HCT116 (cell line): Measurements from ENCODE around the gene PFDN4. TPM values are rescaled to one million over a fixed set of nuclear protein-coding genes. Genes with fewer than 3 reads are reported as not detected.
"Not testable (repeated sequence)": the region's sequence is repeated elsewhere in the genome, so short reads cannot be mapped to it uniquely, and the experiment has no call there.

Experiments
- ATAC-seq: fragments of 200-7000 bp; cut with Tn5 transposase; 2 replicates; pipeline ENCODE4 v1.9.1; 2020; ENCODE audit warnings: mild to moderate bottlenecking, moderate library complexity
- BruUV-seq: library from RNA; stranded (reverse); fragments of 400-500 nt; replicated peaks from 2 replicates; lab custom pipeline; 2021; lab: Mats Ljungman, UMichigan
- CTCF ChIA-PET: fragments of 300-600 bp; sonication (Branson Sonifier 250); formaldehyde crosslinking; loops from one replicate; lab custom pipeline; 2021; ENCODE audit warnings: antibody characterized with exemption; lab: Charles Lee
- POLR2A ChIA-PET: fragments of 300-600, 350-600 bp; sonication (Branson Sonifier 250); formaldehyde crosslinking; loops from one replicate; lab custom pipeline; 2021; ENCODE audit warnings: antibody characterized with exemption; lab: Charles Lee
- RAD21 ChIA-PET, 2 experiments: fragments of 300-600 bp; sonication (Branson Sonifier 250); formaldehyde crosslinking; loops; one replicate each; lab custom pipeline; 2023; ENCODE audit warnings: low total read pairs in 2 of 2; ENCODE audit not compliant: uncharacterized antibody in 2 of 2, unreplicated experiment in 2 of 2, low non-redundant PET in 1 of 2; lab: Charles Lee
- DNase-seq: peaks from one replicate; pipeline ENCODE4 v3.0.0-alpha.2; 2010; ENCODE audit warnings: low read depth, low spot score
- H2AFZ ChIP-seq: fragments of 200-600 bp; shearing (Covaris generic), sonication (generic); 2 replicates; pipeline ENCODE4 v1.6.1; 2017; ENCODE audit warnings: low read depth, mixed run types, mixed read lengths, antibody characterized with exemption, low read length; ENCODE audit not compliant: poor library complexity, severe bottlenecking
- H3K27ac ChIP-seq: 2 replicates; pipeline ENCODE4 v1.5.1; 2012; ENCODE audit warnings: low read depth, low read length
- H3K27me3 ChIP-seq: fragments of 200-600 bp; sonication (generic); 2 replicates; pipeline ENCODE4 v1.6.1; 2016; ENCODE audit warnings: mixed run types, low read length, mixed read lengths; ENCODE audit not compliant: insufficient read depth
- H3K36me3 ChIP-seq, 2 experiments: fragments of 200-500 bp in 1 of 2; fragments of 200-600 bp in 1 of 2; sonication (Bioruptor generic) in 1 of 2; sonication (generic) in 1 of 2; 2 replicates each; pipeline versions ENCODE4 v1.5.1 to v1.6.1; 2014 to 2016; ENCODE audit warnings: low read length in 2 of 2, inconsistent platforms in 1 of 2, mixed read lengths in 1 of 2, mixed run types in 1 of 2; ENCODE audit not compliant: insufficient read depth in 2 of 2, control insufficient read depth in 1 of 2
- H3K4me1 ChIP-seq, 2 experiments: fragments of 200-600 bp in 1 of 2; sonication (generic) in 1 of 2; 2 replicates each; pipeline versions ENCODE4 v1.5.1 to v1.6.1; 2012 to 2017; ENCODE audit warnings: low read length in 2 of 2, inconsistent platforms in 1 of 2, mild to moderate bottlenecking in 1 of 2, mixed read lengths in 1 of 2, mixed run types in 1 of 2, moderate library complexity in 1 of 2; ENCODE audit not compliant: insufficient read depth in 2 of 2, control insufficient read depth in 1 of 2
- H3K4me2 ChIP-seq: fragments of 200-600 bp; sonication (generic); 2 replicates; pipeline ENCODE4 v1.6.1; 2017; ENCODE audit warnings: mixed run types, low read length, mixed read lengths
- H3K4me3 ChIP-seq, 2 experiments: fragments of 200-600 bp in 1 of 2; sonication (generic) in 1 of 2; replicated peaks in 1 of 2; 2 replicates each; pipeline ENCODE4 v1.5.1; 2011 to 2016; ENCODE audit warnings: low read length in 2 of 2, control low read depth in 1 of 2, low read depth in 1 of 2, mild to moderate bottlenecking in 1 of 2, mixed read lengths in 1 of 2, mixed run types in 1 of 2
- H3K79me2 ChIP-seq: fragments of 200-600 bp; sonication (generic); 2 replicates; pipeline ENCODE4 v1.6.1; 2017; ENCODE audit warnings: mild to moderate bottlenecking, mixed run types, low read length, moderate library complexity, mixed read lengths; ENCODE audit not compliant: insufficient read depth
- H3K9ac ChIP-seq: fragments of 200-600 bp; sonication (generic); 2 replicates; pipeline ENCODE4 v1.6.1; 2016; ENCODE audit warnings: low read length, mixed read lengths
- H3K9me2 ChIP-seq: fragments of 200-600 bp; sonication (generic), shearing (Covaris generic); 2 replicates; pipeline ENCODE4 v1.6.1; 2017; ENCODE audit warnings: mixed run types, mild to moderate bottlenecking, moderate library complexity; ENCODE audit not compliant: insufficient read depth
- H3K9me3 ChIP-seq, 2 experiments: fragments of 200-500 bp in 1 of 2; fragments of 200-600 bp in 1 of 2; sonication (Bioruptor generic) in 1 of 2; sonication (generic) in 1 of 2; 2 replicates each; pipeline ENCODE4 v1.6.1; 2014 to 2017; ENCODE audit warnings: low read length in 2 of 2, mixed read lengths in 2 of 2, inconsistent platforms in 1 of 2, low read depth in 1 of 2, mild to moderate bottlenecking in 1 of 2, mixed run types in 1 of 2, moderate library complexity in 1 of 2; ENCODE audit not compliant: control insufficient read depth in 1 of 2, insufficient read depth in 1 of 2
- H4K20me1 ChIP-seq: fragments of 200-600 bp; sonication (generic), shearing (Covaris generic); 2 replicates; pipeline ENCODE4 v1.6.1; 2017; ENCODE audit warnings: mixed run types, mild to moderate bottlenecking, moderate library complexity; ENCODE audit not compliant: insufficient read depth
- FOSL1 ChIP-seq: IDR thresholded peaks from 2 replicates; pipeline ENCODE4 v1.6.1; 2012; ENCODE audit warnings: low read depth
- MAX ChIP-seq: IDR thresholded peaks from 2 replicates; pipeline ENCODE4 v1.6.1; 2012
- POLR2A ChIP-seq: IDR thresholded peaks from 2 replicates; pipeline ENCODE4 v1.7.0; 2011; ENCODE audit warnings: borderline replicate concordance; ENCODE audit not compliant: insufficient read depth, insufficient read length; ENCODE audit errors: extremely low read depth
- POLR2AphosphoS5 ChIP-seq: IDR thresholded peaks from 2 replicates; pipeline ENCODE4 v1.6.1; 2011; ENCODE audit warnings: mild to moderate bottlenecking, low read depth, low read length, moderate library complexity
- RAD21 ChIP-seq: IDR thresholded peaks from 2 replicates; pipeline ENCODE4 v1.6.1; 2012; ENCODE audit warnings: low read depth, mild to moderate bottlenecking
- REST ChIP-seq: IDR thresholded peaks from 2 replicates; pipeline ENCODE4 v1.6.1; 2012; ENCODE audit warnings: low read depth
- SP1 ChIP-seq: IDR thresholded peaks from 2 replicates; pipeline ENCODE4 v1.6.1; 2012; ENCODE audit warnings: low read depth
- YY1 ChIP-seq: IDR thresholded peaks from 2 replicates; pipeline ENCODE4 v1.6.1; 2011; ENCODE audit warnings: low read length, low read depth, moderate library complexity, mild to moderate bottlenecking; ENCODE audit not compliant: insufficient replicate concordance; ENCODE audit errors: extremely low read depth
- intact Hi-C: fragments of 100-400 bp; cut with micrococcal nuclease; formaldehyde crosslinking; loops from 2 replicates; pipeline ENCODE4 v1.10.0; 2022
- total RNA-seq: library from RNA; stranded (reverse); gene quantifications from one replicate; pipeline ENCODE4 v1.2.1, GENCODE V29; 2021; ENCODE audit not compliant: unreplicated experiment

Gene PFDN4
- total RNA-seq, 1 experiment from 2014 or later = 71.5 TPM

- TF ChIP-seq REST (no peak), POLR2AphosphoS5 (no peak), POLR2A (no peak), RAD21 (no peak), SP1 (no peak), FOSL1 (no peak), YY1 (no peak), MAX (no peak)
Observed at GRCh38 chr20:54223751-54224150, 15.9 kb downstream of the PFDN4 start (continued).

- H3K27me3 ChIP-seq, CTCF ChIA-PET, H2AFZ ChIP-seq, H3K9ac ChIP-seq, H3K36me3 ChIP-seq, H3K27ac ChIP-seq, BruUV-seq, H3K4me2 ChIP-seq, ATAC-seq, H3K4me1 ChIP-seq, DNase-seq, RAD21 ChIA-PET, POLR2A ChIA-PET, H3K79me2 ChIP-seq, H3K9me2 ChIP-seq, H3K4me3 ChIP-seq, H3K9me3 ChIP-seq, H4K20me1 ChIP-seq, intact Hi-C loops: not testable (repeated sequence)
Observed at GRCh38 chr20:54224642-54225041, 16.8 kb downstream of the PFDN4 start.
